MM.1S (cell line): ENCODE data around the gene CCDC85C.

Source experiments
- DNase-seq: peaks from one replicate; pipeline ENCODE4 v3.0.0-alpha.2; 2015
- H2AFZ ChIP-seq: fragments of 300-600 bp; sonication (generic); 2 replicates; pipeline ENCODE4 v1.6.0; 2016; ENCODE audit warnings: antibody characterized with exemption, low read length
- H3F3A ChIP-seq: fragments of 300-600 bp; sonication (generic); 2 replicates; pipeline ENCODE4 v1.6.1; 2016; ENCODE audit warnings: mild to moderate bottlenecking, antibody characterized with exemption, low read length, moderate library complexity, mixed read lengths; ENCODE audit not compliant: insufficient read depth
- H3K27ac ChIP-seq: fragments of 300-600 bp; sonication (generic); 2 replicates; pipeline ENCODE4 v1.5.1; 2016; ENCODE audit warnings: mild to moderate bottlenecking, low read length
- H3K27me3 ChIP-seq: fragments of 300-600 bp; sonication (generic); replicated peaks from 2 replicates; pipeline ENCODE4 v1.6.0; 2016; ENCODE audit warnings: low read length; ENCODE audit not compliant: insufficient read depth
- H3K36me3 ChIP-seq: fragments of 300-600 bp; sonication (generic); replicated peaks from 2 replicates; pipeline ENCODE4 v1.6.1; 2016; ENCODE audit warnings: mild to moderate bottlenecking, low read length, mixed read lengths; ENCODE audit not compliant: insufficient read depth
- H3K4me1 ChIP-seq: fragments of 300-600 bp; sonication (generic); 2 replicates; pipeline ENCODE4 v1.6.1; 2016; ENCODE audit warnings: low read length, mixed read lengths
- H3K4me2 ChIP-seq: fragments of 300-600 bp; sonication (generic); 2 replicates; pipeline ENCODE4 v1.6.0; 2016; ENCODE audit warnings: low read depth, low read length
- H3K4me3 ChIP-seq: fragments of 300-600 bp; sonication (generic); 2 replicates; pipeline ENCODE4 v1.5.1; 2016; ENCODE audit warnings: low read length, mixed read lengths
- H3K79me2 ChIP-seq: fragments of 300-600 bp; sonication (generic); 2 replicates; pipeline ENCODE4 v1.6.1; 2016; ENCODE audit warnings: mixed run types, low read length, mixed read lengths
- H3K9ac ChIP-seq: fragments of 300-600 bp; sonication (generic); 2 replicates; pipeline ENCODE4 v1.6.1; 2016; ENCODE audit warnings: low read length, mixed read lengths
- H3K9me2 ChIP-seq: fragments of 300-600 bp; sonication (generic); replicated peaks from 2 replicates; pipeline ENCODE4 v1.6.1; 2016; ENCODE audit warnings: mild to moderate bottlenecking, low read length, mixed read lengths; ENCODE audit not compliant: insufficient read depth
- H3K9me3 ChIP-seq: fragments of 300-600 bp; sonication (generic); replicated peaks from 2 replicates; pipeline ENCODE4 v1.6.1; 2016; ENCODE audit warnings: mild to moderate bottlenecking, low read length, mixed read lengths; ENCODE audit not compliant: insufficient read depth
- H4K20me1 ChIP-seq: fragments of 300-600 bp; sonication (generic); 2 replicates; pipeline ENCODE4 v1.6.1; 2016; ENCODE audit warnings: mild to moderate bottlenecking, low read length, moderate library complexity, mixed read lengths; ENCODE audit not compliant: insufficient read depth
- CTCF ChIP-seq: fragments of 300-600 bp; sonication (generic); IDR thresholded peaks from 2 replicates; pipeline ENCODE4 v1.5.1; 2016; ENCODE audit warnings: antibody characterized with exemption, low read length, mixed read lengths
- EZH2 ChIP-seq: fragments of 300-600 bp; sonication (generic); optimal IDR thresholded peaks from 2 replicates; pipeline ENCODE3; 2017; ENCODE audit warnings: low read depth, mild to moderate bottlenecking, antibody characterized with exemption, low read length, mixed read lengths
- EZH2phosphoT487 ChIP-seq: fragments of 300-600 bp; sonication (generic); IDR thresholded peaks from 2 replicates; pipeline ENCODE4 v1.6.1; 2018; ENCODE audit warnings: antibody characterized with exemption, low read length

CCDC85C gene

DNA sequence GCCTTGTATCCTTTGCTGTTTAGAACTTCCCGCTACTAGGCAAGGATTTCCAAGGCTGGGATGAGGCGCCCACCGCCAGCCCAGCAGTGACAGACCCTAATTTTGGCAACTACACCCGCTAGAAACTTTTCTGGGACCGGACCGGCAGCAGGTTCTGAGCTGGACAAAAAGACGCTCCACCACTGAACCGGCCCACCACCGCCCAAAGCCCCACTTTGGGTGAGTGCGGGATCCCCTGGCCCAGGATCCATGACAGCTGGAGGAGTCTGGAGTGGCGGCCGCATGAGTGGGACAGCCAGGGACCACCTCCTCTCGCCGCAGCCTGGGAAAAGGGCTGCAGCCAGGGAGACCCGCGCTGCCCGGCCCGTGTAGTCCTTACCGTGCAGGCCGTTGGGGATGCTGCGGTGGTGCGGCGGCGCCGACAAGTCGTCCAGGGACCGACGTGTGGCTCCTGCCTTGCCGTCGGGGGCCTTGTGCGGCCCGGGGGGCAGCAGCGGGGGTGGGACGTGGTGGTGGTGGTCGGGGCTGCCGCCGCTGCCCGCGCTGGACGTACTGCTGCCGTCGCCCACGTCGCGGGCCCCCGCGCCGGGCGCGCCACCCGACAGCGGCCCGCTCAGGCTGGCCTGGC is 1.1 kb downstream of the CCDC85C start:
- H3K9ac ChIP-seq: no peak overlapping the region
- H3K27ac ChIP-seq: no peak overlapping the region
- H3K27me3 ChIP-seq: no peaks in the 10 kb centered on the region
- no peaks in the 10 kb centered on the region for H3K4me1 ChIP-seq
- no peak for TF ChIP-seq EZH2
- no peak for TF ChIP-seq CTCF
- no peak for TF ChIP-seq EZH2phosphoT487
- no peak for DNase-seq
- peak overlapping the region; percentile 45 for H3K4me2 ChIP-seq
- no peaks in the 10 kb centered on the region for H3K36me3 ChIP-seq
- H4K20me1 ChIP-seq: no peaks in the 10 kb centered on the region
- H3K9me3 ChIP-seq: no peaks in the 10 kb centered on the region
- peaks cover 22% of the 10 kb centered on the region; the same call in 1 of the 2 replicates for H3K79me2 ChIP-seq
- H3K9me2 ChIP-seq: no peaks in the 10 kb centered on the region
- peak overlapping the region; percentile 17; the same call in 1 of the 2 replicates for H3K4me3 ChIP-seq
- no peak overlapping the region for H2AFZ ChIP-seq
- H3F3A ChIP-seq: 0 out of 2 replicates have a peak, but pooled peaks cover 5% of the 10 kb centered on the region

- 0 out of 2 replicates have a peak, but pooled peaks cover 5% of the 10 kb centered on the region for H3F3A ChIP-seq
- H3K4me3 ChIP-seq: peak overlapping the region; percentile 17; the same call in 1 of the 2 replicates
- no peak overlapping the region for H3K27ac ChIP-seq
- no peaks in the 10 kb centered on the region for H3K9me2 ChIP-seq
- DNase-seq: no peak
- H3K4me1 ChIP-seq: no peaks in the 10 kb centered on the region
- H3K27me3 ChIP-seq: no peaks in the 10 kb centered on the region
- no peak overlapping the region for H2AFZ ChIP-seq
- H3K36me3 ChIP-seq: no peaks in the 10 kb centered on the region
- H3K4me2 ChIP-seq: peak overlapping the region; percentile 45
- no peak for TF ChIP-seq CTCF
- TF ChIP-seq EZH2phosphoT487: no peak
- no peak for TF ChIP-seq EZH2
- no peaks in the 10 kb centered on the region for H4K20me1 ChIP-seq
- peaks cover 22% of the 10 kb centered on the region; the same call in 1 of the 2 replicates for H3K79me2 ChIP-seq
- no peak overlapping the region for H3K9ac ChIP-seq
- no peaks in the 10 kb centered on the region for H3K9me3 ChIP-seq
Measured at GRCh38 chr14:99602054-99602787, 1.8 kb downstream of the CCDC85C start.

GRCh38 chr14:99601361-99601831 is 2.6 kb downstream of the CCDC85C start:
- H3K4me3 ChIP-seq: no peak overlapping the region
- no peak overlapping the region for H3K9ac ChIP-seq
- no peak for DNase-seq
- H3K9me2 ChIP-seq: no peaks in the 10 kb centered on the region
- no peaks in the 10 kb centered on the region for H3K36me3 ChIP-seq
- no peaks in the 10 kb centered on the region for H3K4me1 ChIP-seq
- peaks cover 22% of the 10 kb centered on the region; the same call in 1 of the 2 replicates for H3K79me2 ChIP-seq
- H3K27me3 ChIP-seq: no peaks in the 10 kb centered on the region
- H3K4me2 ChIP-seq: no peak overlapping the region
- H3K27ac ChIP-seq: no peak overlapping the region
- H3F3A ChIP-seq: 0 out of 2 replicates have a peak, but pooled peaks cover 5% of the 10 kb centered on the region
- H2AFZ ChIP-seq: no peak overlapping the region
- H3K9me3 ChIP-seq: no peaks in the 10 kb centered on the region
- H4K20me1 ChIP-seq: no peaks in the 10 kb centered on the region
- TF ChIP-seq CTCF (no peak), EZH2 (no peak), EZH2phosphoT487 (no peak)
